Smooth muscle cell (in vitro differentiated cells): Measurements from ENCODE around the gene DNAAF1. TPM values are rescaled to one million over a fixed set of nuclear protein-coding genes. Genes with fewer than 3 reads are reported as not detected.

Source experiments
- DNase-seq: peaks from one replicate; lab custom pipeline; 2025; ENCODE audit not compliant: unreplicated experiment; lab: John Stamatoyannopoulos, UW
- H2AFZ ChIP-seq: fragments of 200-600 bp; sonication (generic); 2 replicates; pipeline ENCODE4 v1.6.0; 2016; ENCODE audit warnings: antibody characterized with exemption, low read depth, mild to moderate bottlenecking
- H3F3A ChIP-seq: fragments of 200-600 bp; sonication (generic); 2 replicates; pipeline ENCODE4 v1.6.0; 2017; ENCODE audit warnings: antibody characterized with exemption, low read depth
- H3K27ac ChIP-seq: fragments of 200-600 bp; sonication (generic); 2 replicates; pipeline ENCODE4 v1.5.1; 2016; ENCODE audit warnings: low read depth, mild to moderate bottlenecking
- H3K27me3 ChIP-seq: fragments of 200-600 bp; sonication (generic); 2 replicates; pipeline ENCODE4 v1.6.1; 2016; ENCODE audit warnings: low read depth, mild to moderate bottlenecking
- H3K36me3 ChIP-seq: fragments of 200-600 bp; sonication (generic); 2 replicates; pipeline ENCODE4 v1.5.1; 2016; ENCODE audit warnings: low read depth
- H3K4me1 ChIP-seq: fragments of 200-600 bp; sonication (generic); 2 replicates; pipeline ENCODE4 v1.5.1; 2016; ENCODE audit warnings: low read depth
- H3K4me2 ChIP-seq: fragments of 200-600 bp; sonication (generic); 2 replicates; pipeline ENCODE4 v1.6.0; 2016; ENCODE audit warnings: mild to moderate bottlenecking
- H3K4me3 ChIP-seq: fragments of 200-600 bp; sonication (generic); 2 replicates; pipeline ENCODE4 v1.5.1; 2016; ENCODE audit warnings: mild to moderate bottlenecking
- H3K79me2 ChIP-seq: fragments of 200-600 bp; sonication (generic); 2 replicates; pipeline ENCODE4 v1.6.0; 2016; ENCODE audit warnings: low read depth, mild to moderate bottlenecking
- H3K9ac ChIP-seq: fragments of 200-600 bp; sonication (generic); 2 replicates; pipeline ENCODE4 v1.6.0; 2016; ENCODE audit warnings: low read depth
- H3K9me3 ChIP-seq: fragments of 200-600 bp; sonication (generic); replicated peaks from 2 replicates; pipeline ENCODE4 v1.5.1; 2016; ENCODE audit warnings: low read depth
- H4K20me1 ChIP-seq: fragments of 200-600 bp; sonication (generic); 2 replicates; pipeline ENCODE4 v1.6.0; 2016; ENCODE audit warnings: low read depth
- WGBS: methylation state at CpG from one replicate; pipeline ENCODE4 v1.1.7; 2016; ENCODE audit warnings: low lambda C conversion rate; 5-methylcytosine and 5-hydroxymethylcytosine counted together
- polyA plus RNA-seq: library from polyadenylated mRNA; unstranded; fragments of >200 nt; fragmentation: Nextera tagmentation; extraction: Ambion mirVana; gene quantifications from 2 replicates; pipeline ENCODE4 v1.2.1, GENCODE V29; 2016
- total RNA-seq: library from RNA; depleted of rRNA; stranded (reverse); fragments of >200 nt; gene quantifications from 2 replicates; pipeline ENCODE4 v1.2.3, GENCODE V29; 2014
- TF ChIP-seq, protein P1 (sequence below): fragments of 200-600 bp; sonication (generic); IDR thresholded peaks from 2 replicates; pipeline ENCODE4 v1.5.1; 2017; ENCODE audit warnings: borderline replicate concordance, mild to moderate bottlenecking, antibody characterized with exemption; ENCODE audit not compliant: insufficient read depth, poor library complexity, severe bottlenecking

The DNAAF1 gene
- total and polyA plus RNA-seq, 2 experiments from 2014 or later = 0.09 TPM; not detected in 1

DNA sequence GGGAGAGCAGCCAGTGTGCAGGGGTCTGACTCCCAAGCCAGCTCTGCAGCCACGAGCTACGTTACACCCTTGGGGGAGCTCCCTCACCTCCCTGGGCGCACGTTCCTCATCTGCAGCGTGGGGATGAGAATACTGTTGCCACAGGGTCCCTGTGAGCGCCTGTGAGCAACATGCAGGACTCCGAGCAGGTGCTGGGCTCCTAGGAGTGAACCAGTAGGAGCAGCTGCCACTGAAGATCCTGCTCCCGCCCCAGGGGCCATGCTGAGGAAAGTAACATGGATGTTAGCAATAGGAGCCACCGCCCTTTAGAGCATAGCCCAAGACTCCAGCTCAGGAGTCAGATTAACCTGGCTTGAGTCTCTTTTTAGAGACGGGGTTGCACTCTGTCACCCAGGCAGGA, 15.9 kb downstream of the DNAAF1 start:
- Histone ChIP-seq H3K4me2 (no peak overlapping the region), H2AFZ (no peak overlapping the region), H3K9ac (no peak overlapping the region), H3K9me3 (no peaks in the 10 kb centered on the region), H3K27me3 (no peaks in the 10 kb centered on the region), H3K4me1 (no peaks in the 10 kb centered on the region), H3K27ac (no peak overlapping the region), H3K79me2 (no peaks in the 10 kb centered on the region), H3F3A (no peaks in the 10 kb centered on the region), H3K4me3 (no peak overlapping the region), H4K20me1 (no peaks in the 10 kb centered on the region), H3K36me3 (no peaks in the 10 kb centered on the region)
- no peak for DNase-seq
- TF ChIP-seq, protein P1, sequence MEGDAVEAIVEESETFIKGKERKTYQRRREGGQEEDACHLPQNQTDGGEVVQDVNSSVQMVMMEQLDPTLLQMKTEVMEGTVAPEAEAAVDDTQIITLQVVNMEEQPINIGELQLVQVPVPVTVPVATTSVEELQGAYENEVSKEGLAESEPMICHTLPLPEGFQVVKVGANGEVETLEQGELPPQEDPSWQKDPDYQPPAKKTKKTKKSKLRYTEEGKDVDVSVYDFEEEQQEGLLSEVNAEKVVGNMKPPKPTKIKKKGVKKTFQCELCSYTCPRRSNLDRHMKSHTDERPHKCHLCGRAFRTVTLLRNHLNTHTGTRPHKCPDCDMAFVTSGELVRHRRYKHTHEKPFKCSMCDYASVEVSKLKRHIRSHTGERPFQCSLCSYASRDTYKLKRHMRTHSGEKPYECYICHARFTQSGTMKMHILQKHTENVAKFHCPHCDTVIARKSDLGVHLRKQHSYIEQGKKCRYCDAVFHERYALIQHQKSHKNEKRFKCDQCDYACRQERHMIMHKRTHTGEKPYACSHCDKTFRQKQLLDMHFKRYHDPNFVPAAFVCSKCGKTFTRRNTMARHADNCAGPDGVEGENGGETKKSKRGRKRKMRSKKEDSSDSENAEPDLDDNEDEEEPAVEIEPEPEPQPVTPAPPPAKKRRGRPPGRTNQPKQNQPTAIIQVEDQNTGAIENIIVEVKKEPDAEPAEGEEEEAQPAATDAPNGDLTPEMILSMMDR = no peak
- WGBS = 80% methylated on average over 10 of the region's 10 CpGs

DNA sequence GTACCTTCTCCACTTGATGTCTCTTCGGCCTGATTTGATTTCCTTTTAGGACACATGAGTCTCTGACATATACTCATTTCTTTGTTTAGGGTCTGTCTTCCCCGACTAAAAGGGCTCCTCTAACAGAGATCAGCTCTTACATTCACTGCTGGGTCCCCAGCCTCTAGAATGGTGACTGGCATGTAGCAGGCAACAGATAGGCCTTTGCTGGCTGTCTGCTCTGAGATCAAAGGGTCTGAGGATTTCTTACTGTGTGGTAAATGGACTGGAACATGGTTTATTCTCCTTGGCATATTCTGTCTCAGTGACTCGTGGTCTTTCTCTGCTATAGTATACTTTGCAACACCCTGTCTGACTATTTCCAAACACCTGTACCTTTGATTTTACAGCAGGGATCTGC, 16.7 kb downstream of the DNAAF1 start:
- 71% methylated on average over 3 of the region's 3 CpGs for WGBS
- H3K27ac ChIP-seq = peak overlapping the region; percentile 44
- no peaks in the 10 kb centered on the region for H4K20me1 ChIP-seq
- no peak overlapping the region for H3K4me2 ChIP-seq
- DNase-seq = no peak
- H3K9me3 ChIP-seq = no peaks in the 10 kb centered on the region
- H2AFZ ChIP-seq = no peak overlapping the region
- peak overlapping the region; percentile 18 for H3K9ac ChIP-seq
- H3K27me3 ChIP-seq = no peaks in the 10 kb centered on the region
- no peaks in the 10 kb centered on the region for H3K36me3 ChIP-seq
- H3K4me1 ChIP-seq = no peaks in the 10 kb centered on the region
- no peaks in the 10 kb centered on the region for H3K79me2 ChIP-seq
- no peaks in the 10 kb centered on the region for H3F3A ChIP-seq
- no peak overlapping the region for H3K4me3 ChIP-seq
- TF ChIP-seq, protein P1 = no peak

DNA sequence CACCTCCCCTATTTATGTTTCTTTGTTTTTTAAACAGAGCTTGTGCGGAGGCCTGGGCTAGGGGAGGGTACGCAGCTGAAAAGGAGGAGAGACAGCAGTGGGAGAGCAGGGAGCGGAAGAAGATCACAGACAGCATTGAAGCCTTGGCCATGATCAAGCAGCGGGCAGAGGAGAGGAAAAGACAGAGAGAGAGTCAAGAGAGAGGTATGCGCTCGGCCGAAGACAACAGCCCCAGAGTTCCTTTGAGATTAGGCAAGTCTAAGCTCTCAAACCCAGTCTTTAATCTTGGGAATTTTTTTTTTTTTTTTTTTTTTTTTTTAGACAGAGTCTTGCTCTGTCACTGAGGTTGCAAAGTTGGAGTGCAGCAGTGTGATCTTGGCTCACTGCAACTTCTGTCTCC, 20.6 kb downstream of the DNAAF1 start:
- Histone ChIP-seq H3K9ac (no peak overlapping the region), H3K4me3 (no peak overlapping the region), H3F3A (no peaks in the 10 kb centered on the region), H3K4me2 (no peak overlapping the region), H3K36me3 (no peaks in the 10 kb centered on the region), H3K79me2 (no peaks in the 10 kb centered on the region), H2AFZ (no peak overlapping the region), H3K4me1 (no peaks in the 10 kb centered on the region), H3K9me3 (no peaks in the 10 kb centered on the region), H3K27me3 (no peaks in the 10 kb centered on the region), H3K27ac (no peak overlapping the region), H4K20me1 (no peaks in the 10 kb centered on the region)
- no peak for DNase-seq
- 76% methylated on average over 7 of the region's 7 CpGs for WGBS
- TF ChIP-seq, protein P1 = no peak
